Measurements from ENCODE around the gene DENND2C.
"Not testable (repeated sequence)": the region's sequence is repeated elsewhere in the genome, so short reads cannot be mapped to it uniquely, and the experiment has no call there.

The DENND2C gene

GRCh38 chr1:114588196-114588689 is 81.6 kb downstream of the DENND2C start:
- no peak overlapping the region for H3K9ac ChIP-seq (ENCODE audit: low read depth, low read length)
- H3K27ac ChIP-seq (ENCODE audit: low read length): no peak overlapping the region
- H3K4me3 ChIP-seq (ENCODE audit: low read length): no peak overlapping the region
- H3K9me3 ChIP-seq (ENCODE audit: insufficient read depth, low read depth, low read length): no peaks in the 10 kb centered on the region
- no peaks in the 10 kb centered on the region for H3K4me1 ChIP-seq (ENCODE audit: insufficient read depth, low read length)
- no peaks in the 10 kb centered on the region for H3K36me3 ChIP-seq (ENCODE audit: insufficient read depth, low read depth, low read length)
- no peaks in the 10 kb centered on the region for H3K27me3 ChIP-seq (ENCODE audit: insufficient read depth, low read length)

- no peaks in the 10 kb centered on the region for H3K36me3 ChIP-seq (ENCODE audit: insufficient read depth, low read depth, low read length)
- no peak overlapping the region for H3K27ac ChIP-seq (ENCODE audit: low read length)
- no peak overlapping the region for H3K9ac ChIP-seq (ENCODE audit: low read depth, low read length)
- H3K9me3 ChIP-seq (ENCODE audit: insufficient read depth, low read depth, low read length): no peaks in the 10 kb centered on the region
- H3K4me1 ChIP-seq (ENCODE audit: insufficient read depth, low read length): no peaks in the 10 kb centered on the region
- H3K4me3 ChIP-seq (ENCODE audit: low read length): no peak overlapping the region
- H3K27me3 ChIP-seq (ENCODE audit: insufficient read depth, low read length): no peaks in the 10 kb centered on the region
These were observed 82.5 kb downstream of the DENND2C start for GRCh38 chr1:114587203-114587991.

GRCh38 chr1:114586513-114587047 is 83.3 kb downstream of the DENND2C start:
- H3K27ac ChIP-seq (ENCODE audit: low read length): no peak overlapping the region
- no peaks in the 10 kb centered on the region for H3K36me3 ChIP-seq (ENCODE audit: insufficient read depth, low read depth, low read length)
- no peaks in the 10 kb centered on the region for H3K4me1 ChIP-seq (ENCODE audit: insufficient read depth, low read length)
- H3K27me3 ChIP-seq (ENCODE audit: insufficient read depth, low read length): no peaks in the 10 kb centered on the region
- H3K9ac ChIP-seq (ENCODE audit: low read depth, low read length): no peak overlapping the region
- no peaks in the 10 kb centered on the region for H3K9me3 ChIP-seq (ENCODE audit: insufficient read depth, low read depth, low read length)
- H3K4me3 ChIP-seq (ENCODE audit: low read length): no peak overlapping the region

DNA sequence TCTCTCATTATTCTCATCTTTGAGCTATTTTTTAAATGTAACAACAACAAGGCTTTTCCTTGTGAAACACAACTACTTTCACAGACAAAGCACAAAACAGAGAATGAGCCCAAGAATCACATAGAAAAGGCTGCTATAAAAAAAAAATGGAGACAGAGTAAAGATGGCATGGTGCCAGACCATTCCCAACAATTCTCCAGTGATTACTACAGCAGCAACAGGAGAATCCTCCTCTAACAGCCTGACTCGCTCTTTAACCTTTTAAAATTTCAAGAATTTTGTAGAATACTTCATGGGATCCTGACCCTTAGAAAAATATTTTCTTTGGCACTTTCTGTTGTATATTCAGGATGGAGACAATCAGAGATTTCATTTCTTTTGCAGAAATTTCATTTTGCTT is 84.6 kb downstream of the DENND2C start:
- Histone ChIP-seq H3K9ac (ENCODE audit: low read depth, low read length) (no peak overlapping the region), H3K27ac (ENCODE audit: low read length) (no peak overlapping the region), H3K9me3 (ENCODE audit: insufficient read depth, low read depth, low read length) (no peaks in the 10 kb centered on the region), H3K4me1 (ENCODE audit: insufficient read depth, low read length) (no peaks in the 10 kb centered on the region), H3K4me3 (ENCODE audit: low read length) (no peak overlapping the region), H3K27me3 (ENCODE audit: insufficient read depth, low read length) (no peaks in the 10 kb centered on the region), H3K36me3 (ENCODE audit: insufficient read depth, low read depth, low read length) (peaks cover 2% of the 10 kb centered on the region; the same call in 1 of the 2 replicates)

- H3K27ac ChIP-seq (ENCODE audit: low read length): peak within 1 kb of the TSS; percentile 45
- no peaks in the 10 kb centered on the region for H3K9me3 ChIP-seq (ENCODE audit: insufficient read depth, low read depth, low read length)
- no peaks in the 10 kb centered on the region for H3K27me3 ChIP-seq (ENCODE audit: insufficient read depth, low read length)
These were observed 88.2 kb downstream of the DENND2C start, which contains the start of gene BCAS2 for GRCh38 chr1:114581335-114582287. TSS of gene BCAS2 (minus strand) at chr1:114581615. CDS start at chr1:114581591, 24 bp downstream.

GRCh38 chr1:114574365-114574764 is 95.5 kb downstream of the DENND2C start:
- H3K9ac ChIP-seq (ENCODE audit: low read depth, low read length): no peak overlapping the region
- H3K36me3 ChIP-seq (ENCODE audit: insufficient read depth, low read depth, low read length): peaks cover 90% of the 10 kb centered on the region
- H3K27me3 ChIP-seq (ENCODE audit: insufficient read depth, low read length): no peaks in the 10 kb centered on the region
- no peak overlapping the region for H3K27ac ChIP-seq (ENCODE audit: low read length)
- no peaks in the 10 kb centered on the region for H3K4me1 ChIP-seq (ENCODE audit: insufficient read depth, low read length)
- no peak overlapping the region for H3K4me3 ChIP-seq (ENCODE audit: low read length)
- H3K9me3 ChIP-seq (ENCODE audit: insufficient read depth, low read depth, low read length): no peaks in the 10 kb centered on the region

More at GRCh38 chr1:114581335-114582287, 88.2 kb downstream of the DENND2C start, which contains the start of gene BCAS2:
- H3K4me3 ChIP-seq (ENCODE audit: low read length): peak within 1 kb of the TSS; percentile 98
- peaks cover 35% of the 10 kb centered on the region for H3K36me3 ChIP-seq (ENCODE audit: insufficient read depth, low read depth, low read length)
- no peaks in the 10 kb centered on the region for H3K4me1 ChIP-seq (ENCODE audit: insufficient read depth, low read length)
- H3K9ac ChIP-seq (ENCODE audit: low read depth, low read length): peak within 1 kb of the TSS; percentile 88

DNA sequence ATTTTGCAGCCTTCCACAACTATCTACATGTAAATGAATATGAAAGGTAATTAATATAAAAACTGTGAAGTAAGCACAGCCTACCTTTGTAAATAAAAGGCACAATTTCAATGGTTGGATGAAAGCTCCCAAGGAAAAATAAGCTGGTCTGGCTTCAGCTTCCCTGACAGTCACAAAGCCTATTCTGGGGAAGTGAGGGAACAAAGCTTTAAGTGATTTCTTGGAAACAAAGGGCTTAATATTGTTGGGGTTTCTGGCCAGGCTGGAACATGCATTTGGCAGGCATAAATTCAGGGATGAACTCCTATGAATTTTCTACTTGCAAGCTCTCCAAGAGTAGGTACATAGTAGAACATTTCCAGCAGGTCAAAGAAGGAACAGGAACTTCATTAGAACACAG is 105.7 kb downstream of the DENND2C start:
- Histone ChIP-seq H3K27me3 (ENCODE audit: insufficient read depth, low read length) (no peaks in the 10 kb centered on the region), H3K4me1 (ENCODE audit: insufficient read depth, low read length) (no peaks in the 10 kb centered on the region), H3K9ac (ENCODE audit: low read depth, low read length) (no peak overlapping the region), H3K36me3 (ENCODE audit: insufficient read depth, low read depth, low read length) (peaks cover 46% of the 10 kb centered on the region), H3K9me3 (ENCODE audit: insufficient read depth, low read depth, low read length) (peaks cover 5% of the 10 kb centered on the region; the same call in 1 of the 2 replicates), H3K27ac (ENCODE audit: low read length) (no peak overlapping the region), H3K4me3 (ENCODE audit: low read length) (no peak overlapping the region)

- not testable (repeated sequence) for H3K27ac ChIP-seq (ENCODE audit: low read length); H3K27me3 ChIP-seq (ENCODE audit: insufficient read depth, low read length)
These were observed 106.8 kb downstream of the DENND2C start for GRCh38 chr1:114562978-114563510.

GRCh38 chr1:114561333-114561732 is 108.5 kb downstream of the DENND2C start:
- no peak overlapping the region for H3K9ac ChIP-seq (ENCODE audit: low read depth, low read length)
- peaks cover 5% of the 10 kb centered on the region; the same call in 1 of the 2 replicates for H3K9me3 ChIP-seq (ENCODE audit: insufficient read depth, low read depth, low read length)
- H3K4me1 ChIP-seq (ENCODE audit: insufficient read depth, low read length): no peaks in the 10 kb centered on the region
- no peaks in the 10 kb centered on the region for H3K27me3 ChIP-seq (ENCODE audit: insufficient read depth, low read length)
- H3K4me3 ChIP-seq (ENCODE audit: low read length): no peak overlapping the region
- no peak overlapping the region for H3K27ac ChIP-seq (ENCODE audit: low read length)
- peaks cover 18% of the 10 kb centered on the region for H3K36me3 ChIP-seq (ENCODE audit: insufficient read depth, low read depth, low read length)

More at GRCh38 chr1:114562978-114563510, 106.8 kb downstream of the DENND2C start:
- H3K4me3 ChIP-seq (ENCODE audit: low read length); H3K9me3 ChIP-seq (ENCODE audit: insufficient read depth, low read depth, low read length); H3K4me1 ChIP-seq (ENCODE audit: insufficient read depth, low read length); H3K9ac ChIP-seq (ENCODE audit: low read depth, low read length): not testable (repeated sequence)
- peaks cover 35% of the 10 kb centered on the region for H3K36me3 ChIP-seq (ENCODE audit: insufficient read depth, low read depth, low read length)

DNA sequence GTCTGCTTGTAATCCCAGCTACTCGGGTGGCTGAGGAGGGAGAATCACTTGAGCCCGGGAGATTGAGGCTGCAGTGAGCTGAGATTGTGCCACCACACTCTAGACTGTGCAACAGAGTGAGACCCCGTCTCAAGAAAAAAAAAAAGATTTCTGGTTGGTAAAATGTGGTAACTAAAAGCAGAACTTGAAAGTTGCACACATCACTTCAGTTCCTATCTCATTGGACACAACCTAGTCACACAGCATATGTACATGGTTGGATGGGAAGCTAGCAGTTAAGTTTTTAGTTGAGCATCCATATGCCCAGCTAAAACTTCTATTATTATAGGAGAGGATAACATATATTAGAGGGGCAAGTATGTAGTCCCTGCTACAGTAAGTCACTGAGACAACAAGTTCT is 110.5 kb downstream of the DENND2C start:
- Histone ChIP-seq H3K4me3 (ENCODE audit: low read length) (no peak overlapping the region), H3K27ac (ENCODE audit: low read length) (no peak overlapping the region), H3K9ac (ENCODE audit: low read depth, low read length) (no peak overlapping the region), H3K9me3 (ENCODE audit: insufficient read depth, low read depth, low read length) (peaks cover 5% of the 10 kb centered on the region; the same call in 1 of the 2 replicates), H3K27me3 (ENCODE audit: insufficient read depth, low read length) (no peaks in the 10 kb centered on the region), H3K4me1 (ENCODE audit: insufficient read depth, low read length) (no peaks in the 10 kb centered on the region), H3K36me3 (ENCODE audit: insufficient read depth, low read depth, low read length) (no peaks in the 10 kb centered on the region)

- H3K9ac ChIP-seq (ENCODE audit: low read depth, low read length): no peak overlapping the region
- no peak overlapping the region for H3K27ac ChIP-seq (ENCODE audit: low read length)
- no peak overlapping the region for H3K4me3 ChIP-seq (ENCODE audit: low read length)
- no peaks in the 10 kb centered on the region for H3K27me3 ChIP-seq (ENCODE audit: insufficient read depth, low read length)
- peaks cover 5% of the 10 kb centered on the region; the same call in 1 of the 2 replicates for H3K9me3 ChIP-seq (ENCODE audit: insufficient read depth, low read depth, low read length)
- H3K4me1 ChIP-seq (ENCODE audit: insufficient read depth, low read length): no peaks in the 10 kb centered on the region
- H3K36me3 ChIP-seq (ENCODE audit: insufficient read depth, low read depth, low read length): no peaks in the 10 kb centered on the region
These were observed 111.3 kb downstream of the DENND2C start for GRCh38 chr1:114558544-114558943.
